HG02840 (cell line): ENCODE measurements around the gene DOP1A.

ENCODE experiments used
- ATAC-seq: cut with Tn5 transposase; IDR thresholded peaks from one replicate; pipeline ENCODE4 v1.9.1; 2021; ENCODE audit warnings: mild to moderate bottlenecking, moderate library complexity, moderate number of reproducible peaks; ENCODE audit not compliant: unreplicated experiment, low FRiP score

DOP1A gene, protein sequence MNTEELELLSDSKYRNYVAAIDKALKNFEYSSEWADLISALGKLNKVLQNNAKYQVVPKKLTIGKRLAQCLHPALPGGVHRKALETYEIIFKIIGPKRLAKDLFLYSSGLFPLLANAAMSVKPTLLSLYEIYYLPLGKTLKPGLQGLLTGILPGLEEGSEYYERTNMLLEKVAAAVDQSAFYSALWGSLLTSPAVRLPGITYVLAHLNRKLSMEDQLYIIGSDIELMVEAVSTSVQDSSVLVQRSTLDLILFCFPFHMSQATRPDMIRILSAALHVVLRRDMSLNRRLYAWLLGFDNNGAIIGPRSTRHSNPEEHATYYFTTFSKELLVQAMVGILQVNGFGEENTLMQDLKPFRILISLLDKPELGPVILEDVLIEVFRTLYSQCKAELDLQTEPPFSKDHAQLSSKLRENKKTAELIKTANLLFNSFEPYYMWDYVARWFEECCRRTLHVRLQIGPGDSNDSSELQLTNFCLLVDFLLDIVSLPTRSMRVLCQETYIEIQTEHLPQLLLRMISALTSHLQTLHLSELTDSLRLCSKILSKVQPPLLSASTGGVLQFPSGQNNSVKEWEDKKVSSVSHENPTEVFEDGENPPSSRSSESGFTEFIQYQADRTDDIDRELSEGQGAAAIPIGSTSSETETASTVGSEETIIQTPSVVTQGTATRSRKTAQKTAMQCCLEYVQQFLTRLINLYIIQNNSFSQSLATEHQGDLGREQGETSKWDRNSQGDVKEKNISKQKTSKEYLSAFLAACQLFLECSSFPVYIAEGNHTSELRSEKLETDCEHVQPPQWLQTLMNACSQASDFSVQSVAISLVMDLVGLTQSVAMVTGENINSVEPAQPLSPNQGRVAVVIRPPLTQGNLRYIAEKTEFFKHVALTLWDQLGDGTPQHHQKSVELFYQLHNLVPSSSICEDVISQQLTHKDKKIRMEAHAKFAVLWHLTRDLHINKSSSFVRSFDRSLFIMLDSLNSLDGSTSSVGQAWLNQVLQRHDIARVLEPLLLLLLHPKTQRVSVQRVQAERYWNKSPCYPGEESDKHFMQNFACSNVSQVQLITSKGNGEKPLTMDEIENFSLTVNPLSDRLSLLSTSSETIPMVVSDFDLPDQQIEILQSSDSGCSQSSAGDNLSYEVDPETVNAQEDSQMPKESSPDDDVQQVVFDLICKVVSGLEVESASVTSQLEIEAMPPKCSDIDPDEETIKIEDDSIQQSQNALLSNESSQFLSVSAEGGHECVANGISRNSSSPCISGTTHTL (N-terminal part only)

DNA sequence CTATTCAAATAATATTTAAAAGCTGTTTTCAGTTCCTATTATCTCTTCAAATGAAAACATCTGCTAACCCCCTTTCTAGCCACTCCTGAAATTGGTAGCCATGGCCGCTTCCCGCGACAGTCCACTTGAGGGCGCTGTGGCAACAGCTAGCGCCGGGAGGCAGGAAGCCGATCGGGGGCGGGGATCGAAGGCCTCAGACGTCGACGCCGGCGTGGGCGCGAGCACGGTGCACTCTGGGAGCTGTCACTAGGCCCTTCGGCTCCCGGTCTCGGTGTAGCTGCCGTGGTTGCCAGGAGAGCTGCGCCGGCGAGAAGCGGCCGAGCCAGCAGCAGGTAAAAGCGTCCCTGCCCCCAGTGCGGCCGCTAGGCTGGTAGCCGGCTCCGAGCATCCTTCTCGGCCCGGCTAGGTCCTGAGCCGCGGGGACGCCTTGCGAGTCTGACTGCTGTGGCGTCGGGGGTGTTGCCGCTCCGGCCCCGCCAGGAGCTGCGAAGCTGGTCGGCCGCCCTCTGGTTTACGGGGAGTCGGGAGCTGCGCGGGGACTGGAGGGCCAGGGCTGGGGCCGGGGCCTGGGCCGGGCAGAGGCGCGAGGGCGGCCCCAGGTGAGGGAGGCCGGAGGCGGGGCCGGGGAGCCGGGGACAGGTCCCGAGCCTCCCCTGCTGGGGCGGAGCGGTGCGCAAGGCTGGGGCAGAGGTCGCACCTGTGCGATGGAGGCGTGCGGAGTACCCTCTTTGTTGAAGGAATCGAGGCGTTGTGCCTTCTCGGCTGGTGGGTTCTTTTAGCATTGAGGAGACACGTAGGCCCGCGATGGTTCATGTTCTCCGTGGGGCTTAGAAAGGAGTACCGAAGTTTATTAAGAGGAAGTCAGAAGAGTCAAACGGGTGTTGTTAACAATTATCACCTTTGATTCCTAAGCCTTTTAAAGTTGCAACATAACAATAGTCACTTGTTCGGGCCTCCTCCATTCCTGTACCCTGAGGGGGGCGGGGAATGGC lies at the start of gene DOP1A:
TSS of gene DOP1A (plus strand) at position 224 of the 992 bp plus-strand sequence. CDS start 29,307 bp downstream, outside the sequence.
- ATAC-seq = peak; percentile 89

DNA sequence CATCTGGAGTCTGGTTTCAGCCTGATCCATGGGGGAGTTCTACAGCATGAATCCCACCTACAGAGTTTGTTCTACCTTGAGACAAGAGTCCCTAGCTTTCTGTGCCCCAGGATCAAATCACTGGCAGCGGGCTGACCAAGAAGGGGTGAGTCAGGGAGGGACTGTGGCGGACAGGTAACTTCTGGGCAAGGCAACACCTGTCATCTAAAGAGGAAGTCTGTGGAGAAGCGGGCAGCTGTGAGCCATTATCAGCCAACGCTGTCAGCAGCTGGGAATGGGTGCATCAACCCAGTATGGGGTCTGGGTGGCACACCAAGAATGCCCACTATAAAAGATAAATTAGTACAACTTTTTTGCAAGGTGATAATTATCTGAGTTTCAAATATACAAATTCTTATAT lies 47.7 kb upstream of the DOP1A start:
- no peak for ATAC-seq

DNA sequence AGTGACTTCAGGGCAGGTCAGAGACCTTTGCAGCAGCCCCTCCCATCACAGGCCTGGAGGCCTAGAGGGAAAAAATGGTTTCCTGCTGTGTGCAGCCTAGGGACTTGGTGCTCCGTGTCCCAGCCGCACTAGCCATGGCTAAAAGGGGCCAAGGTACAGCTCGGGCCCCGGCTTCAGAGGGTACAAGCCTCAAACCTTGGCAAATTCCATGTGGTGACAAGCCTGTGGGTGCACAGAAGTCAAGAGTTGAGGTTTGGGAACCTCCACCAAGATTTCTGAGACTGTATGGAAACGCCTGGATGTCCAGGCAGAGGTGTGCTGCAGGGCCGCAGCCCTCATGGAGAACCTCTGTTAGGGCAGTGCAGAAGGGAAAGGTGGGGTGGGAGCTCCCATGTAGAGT lies 35.8 kb upstream of the DOP1A start:
- no peak for ATAC-seq

DNA sequence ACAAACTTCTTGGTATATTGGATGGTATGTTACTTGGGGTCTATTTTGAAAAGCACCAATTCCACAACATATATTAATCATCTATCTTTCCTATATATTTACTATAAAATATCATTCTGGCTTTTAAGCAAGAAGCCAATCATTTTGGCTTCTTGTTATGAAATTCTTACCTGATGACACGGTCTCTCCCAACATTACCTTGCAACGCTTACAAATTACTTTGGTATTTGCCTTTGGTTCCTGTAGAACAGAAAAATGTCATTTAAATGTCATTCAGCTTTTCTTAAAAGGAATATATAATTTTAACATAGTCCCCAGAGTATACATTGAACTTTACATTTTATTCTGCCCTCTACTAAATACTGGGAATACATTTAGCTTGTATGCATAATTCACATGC lies 29.2 kb upstream of the DOP1A start:
- no peak for ATAC-seq

DNA sequence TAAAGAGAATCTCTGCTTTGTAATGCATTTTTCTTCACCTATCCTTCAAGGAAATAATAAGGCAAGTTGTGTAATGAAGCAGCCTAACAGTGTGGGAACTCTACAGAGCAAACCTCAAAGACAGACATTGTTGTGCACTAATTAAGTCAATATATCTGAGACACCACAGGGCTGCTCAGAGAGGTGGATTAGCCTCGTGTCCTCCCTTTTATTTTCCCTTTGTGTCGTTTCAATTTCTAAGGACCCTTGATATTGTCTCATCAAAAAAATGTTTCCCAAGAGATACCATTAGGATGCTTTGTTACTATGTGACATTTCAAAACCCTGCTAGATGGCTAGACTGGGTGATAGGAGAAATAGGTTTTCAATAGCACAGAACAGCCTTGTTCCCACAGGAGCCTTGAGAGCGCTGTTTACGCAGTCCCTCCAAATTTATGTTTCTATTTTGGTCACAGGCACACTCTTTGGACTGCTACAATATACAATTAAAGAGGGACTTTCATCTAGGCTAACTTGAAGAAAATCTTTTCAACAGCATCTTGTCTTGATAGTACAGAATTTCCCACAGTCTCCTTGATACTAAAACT lies 24.9 kb upstream of the DOP1A start:
- no peak for ATAC-seq

DNA sequence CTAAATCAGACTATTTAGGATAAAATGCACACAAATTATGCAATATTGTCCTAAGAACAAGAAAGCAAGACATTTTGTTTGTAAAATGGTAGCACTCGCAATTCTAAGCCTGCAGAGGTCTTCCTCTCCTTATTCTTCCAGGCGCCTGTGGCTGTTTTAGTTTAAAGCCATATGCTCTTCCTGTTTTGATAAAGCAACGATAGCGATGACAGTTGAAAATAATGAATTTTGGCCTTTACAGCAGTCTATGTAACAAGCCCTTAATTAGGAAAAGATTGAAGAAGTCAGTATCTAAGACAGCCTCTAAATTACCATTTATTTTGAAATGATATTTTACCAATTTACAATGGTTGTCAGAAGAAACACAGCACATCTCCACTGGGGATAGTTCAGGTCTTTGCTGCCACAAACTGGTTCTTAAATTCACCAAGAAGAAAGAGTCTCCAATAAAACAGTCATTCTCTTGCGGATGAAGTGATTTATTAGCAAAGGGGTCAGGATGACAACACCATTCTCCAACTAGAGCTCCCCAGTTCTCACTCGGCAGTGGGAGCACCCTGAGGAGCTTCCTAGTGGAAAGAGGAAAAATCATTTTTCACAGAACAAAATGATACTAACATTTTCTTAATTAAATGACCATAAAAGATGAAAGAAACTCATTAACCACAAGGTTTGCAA lies 23.2 kb upstream of the DOP1A start:
- no peak for ATAC-seq

DNA sequence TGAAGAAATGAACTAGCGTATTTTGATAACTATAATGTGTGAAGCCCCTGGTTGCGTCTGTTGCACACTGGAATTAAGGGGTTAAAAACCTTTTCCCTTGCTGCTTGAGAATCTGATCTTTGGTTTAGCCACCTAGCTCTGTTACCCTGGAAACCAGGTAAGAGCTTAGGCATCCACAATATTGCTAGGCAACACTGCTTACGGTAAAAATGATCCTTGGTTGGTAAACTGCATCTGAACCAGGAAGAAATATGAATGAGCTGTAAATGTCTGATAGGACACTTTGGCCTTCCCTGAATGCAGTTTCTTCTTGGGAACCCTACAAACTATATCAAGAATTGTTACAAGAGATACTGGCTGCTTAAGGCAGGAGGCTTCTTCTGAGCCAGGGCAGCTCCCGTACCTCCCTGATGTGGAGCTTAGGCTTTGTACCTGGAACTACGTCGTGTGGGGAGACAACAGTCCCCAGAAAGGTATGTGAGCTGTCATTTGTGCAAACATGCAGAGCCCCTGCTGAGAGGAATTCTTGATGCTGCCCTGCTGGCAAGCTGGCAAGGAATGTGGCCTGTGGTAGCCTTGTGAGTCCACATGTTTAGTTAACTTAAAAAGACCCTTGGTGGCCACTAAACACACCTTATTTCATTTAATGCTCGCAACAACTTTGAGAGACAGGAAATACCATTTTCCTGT lies 20.3 kb upstream of the DOP1A start:
- no peak for ATAC-seq

DNA sequence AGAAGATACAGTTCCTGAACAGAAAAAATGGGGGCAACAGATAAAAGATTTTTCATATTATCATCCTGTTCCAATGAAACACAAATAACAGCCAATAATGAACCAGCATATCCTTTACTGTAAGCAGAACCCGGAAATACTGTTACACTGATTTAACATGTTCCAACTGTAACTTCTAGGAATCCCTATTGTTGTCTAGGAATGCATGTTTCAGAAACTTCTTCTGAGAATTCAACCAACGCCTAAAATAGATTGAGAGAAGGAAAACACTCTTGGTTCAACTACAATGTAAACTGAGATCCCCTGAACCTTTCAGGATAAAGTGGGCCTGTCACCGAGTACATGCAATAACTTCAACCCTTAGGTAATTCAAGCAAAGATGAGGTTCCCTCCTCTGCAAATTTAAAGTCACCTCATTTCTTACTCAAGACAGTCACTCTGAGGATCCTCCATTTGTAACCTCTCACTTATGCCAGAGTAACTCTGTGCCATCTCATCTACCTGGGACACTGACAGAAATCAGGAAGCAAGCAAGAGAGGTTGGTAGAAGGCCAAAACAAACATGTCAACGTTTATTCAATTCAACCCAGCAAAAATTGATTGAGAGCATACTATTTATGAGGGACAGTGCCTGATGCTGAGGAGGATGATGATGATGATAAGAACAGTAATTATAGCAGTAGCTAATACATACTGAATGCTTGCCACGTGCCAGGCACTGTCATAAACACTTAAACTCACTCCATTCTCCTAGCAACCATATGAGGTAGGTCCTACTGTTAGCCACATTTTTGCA lies 15.9 kb upstream of the DOP1A start:
- no peak for ATAC-seq

DNA sequence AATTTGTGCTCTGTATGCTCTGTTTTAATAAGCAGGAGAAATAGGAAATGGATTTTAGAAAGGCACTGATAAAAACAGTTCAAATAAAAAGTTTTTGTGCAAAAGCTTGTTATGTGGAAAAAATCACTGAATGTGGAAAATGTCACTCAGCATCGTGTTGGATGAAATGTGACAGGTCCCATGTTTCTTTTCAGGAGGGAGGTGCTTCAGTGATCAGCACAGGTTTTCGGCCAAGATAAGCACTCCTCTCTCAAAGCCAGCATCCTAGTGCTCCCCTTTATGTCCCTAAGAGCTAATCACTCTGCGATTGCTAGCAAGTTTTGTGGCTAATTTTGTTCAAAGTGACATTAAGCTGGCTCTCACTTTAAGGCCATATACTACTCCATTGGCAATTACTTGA lies 13.8 kb upstream of the DOP1A start:
- ATAC-seq = no peak

DNA sequence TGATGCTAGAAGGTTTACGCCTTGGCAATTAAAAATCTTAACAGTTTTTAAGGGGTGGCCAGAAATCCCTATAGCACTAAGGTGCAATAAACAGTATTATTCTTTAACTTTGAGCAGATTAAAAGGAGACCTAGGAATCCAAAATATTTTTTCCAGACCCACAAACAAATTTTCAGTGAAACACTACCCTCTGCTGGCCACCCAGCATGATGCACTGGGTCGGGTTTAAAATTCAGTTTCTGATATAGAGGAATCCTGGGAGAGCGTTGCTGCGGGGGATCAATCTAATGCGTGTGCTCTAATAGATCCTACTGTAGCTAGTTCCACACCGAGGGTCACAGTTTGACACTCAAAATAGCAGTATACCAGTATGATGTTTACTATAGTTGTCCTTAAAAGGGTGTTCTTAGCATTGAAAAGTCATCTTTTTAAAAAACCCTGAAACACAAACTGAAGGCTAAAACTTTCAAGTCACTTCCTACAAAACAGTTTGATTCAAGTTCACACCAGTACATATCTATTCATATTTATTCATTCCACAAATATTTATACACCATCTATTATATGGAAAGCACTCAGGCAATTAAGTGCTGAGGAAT lies 12.0 kb upstream of the DOP1A start:
- ATAC-seq = no peak

DNA sequence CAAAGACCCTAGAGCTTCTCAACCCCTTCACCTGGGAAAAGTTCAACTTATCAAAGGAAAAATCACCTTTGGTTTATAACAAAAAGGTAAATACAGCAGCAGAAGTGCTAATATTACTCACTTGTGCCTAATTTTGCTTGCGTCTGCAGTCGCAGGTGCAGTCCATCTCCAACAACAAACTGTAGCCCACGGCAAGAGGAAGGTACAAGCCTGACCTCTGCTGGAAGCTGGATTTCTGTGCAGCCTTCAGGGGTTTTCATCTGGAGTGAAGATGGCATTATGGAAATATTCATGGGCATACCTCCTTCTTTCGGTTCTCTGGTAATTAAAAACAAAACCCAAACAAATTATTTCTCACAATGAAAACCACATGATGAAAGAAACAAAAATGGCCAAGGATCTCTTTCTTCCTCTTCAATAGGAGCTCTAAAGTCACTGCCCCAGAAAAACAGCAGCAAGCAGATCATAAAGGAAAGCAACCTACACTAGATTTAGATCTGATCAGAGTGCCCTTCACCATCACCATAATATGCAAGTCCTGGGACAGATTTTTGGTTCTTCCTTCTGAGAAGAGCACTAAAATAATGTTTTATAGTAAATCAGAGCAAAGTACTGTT lies 9.7 kb upstream of the DOP1A start:
- ATAC-seq = no peak

DNA sequence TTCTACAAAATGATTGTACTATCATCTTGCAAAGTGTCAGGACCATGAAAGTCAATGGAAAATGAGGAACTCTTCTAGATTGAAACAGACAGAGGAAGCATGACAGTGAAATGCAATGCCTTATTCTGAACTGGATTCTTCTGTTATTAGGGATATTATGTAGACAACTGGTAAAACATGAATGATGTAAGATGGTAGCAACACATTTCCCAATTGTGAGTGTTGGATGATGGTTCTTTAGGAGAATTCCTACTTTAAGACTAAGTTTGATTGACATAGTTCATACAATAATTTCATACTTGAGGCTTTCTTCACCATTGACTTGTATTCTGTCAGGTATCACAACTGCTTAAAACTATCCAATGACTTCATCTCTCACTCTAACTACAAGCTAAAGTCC lies 6.3 kb upstream of the DOP1A start:
- ATAC-seq = no peak

DNA sequence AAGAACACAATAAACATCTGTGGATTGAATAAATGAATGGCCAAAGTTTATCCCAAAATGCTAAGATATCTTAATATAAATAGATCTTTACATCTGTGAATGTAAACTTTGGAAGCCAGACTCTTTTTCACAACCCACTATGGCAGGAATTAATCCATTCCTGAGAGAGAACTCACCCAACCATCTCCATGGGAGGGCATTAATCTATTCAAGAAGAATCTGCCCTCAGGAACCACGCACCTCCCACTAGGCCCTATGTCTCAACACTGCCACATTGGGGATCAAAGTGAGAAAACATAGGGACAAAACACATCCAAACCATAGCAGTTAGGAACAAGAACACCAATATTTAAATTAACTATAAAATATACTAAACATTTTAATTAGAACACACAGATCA lies 5.2 kb upstream of the DOP1A start:
- no peak for ATAC-seq

DNA sequence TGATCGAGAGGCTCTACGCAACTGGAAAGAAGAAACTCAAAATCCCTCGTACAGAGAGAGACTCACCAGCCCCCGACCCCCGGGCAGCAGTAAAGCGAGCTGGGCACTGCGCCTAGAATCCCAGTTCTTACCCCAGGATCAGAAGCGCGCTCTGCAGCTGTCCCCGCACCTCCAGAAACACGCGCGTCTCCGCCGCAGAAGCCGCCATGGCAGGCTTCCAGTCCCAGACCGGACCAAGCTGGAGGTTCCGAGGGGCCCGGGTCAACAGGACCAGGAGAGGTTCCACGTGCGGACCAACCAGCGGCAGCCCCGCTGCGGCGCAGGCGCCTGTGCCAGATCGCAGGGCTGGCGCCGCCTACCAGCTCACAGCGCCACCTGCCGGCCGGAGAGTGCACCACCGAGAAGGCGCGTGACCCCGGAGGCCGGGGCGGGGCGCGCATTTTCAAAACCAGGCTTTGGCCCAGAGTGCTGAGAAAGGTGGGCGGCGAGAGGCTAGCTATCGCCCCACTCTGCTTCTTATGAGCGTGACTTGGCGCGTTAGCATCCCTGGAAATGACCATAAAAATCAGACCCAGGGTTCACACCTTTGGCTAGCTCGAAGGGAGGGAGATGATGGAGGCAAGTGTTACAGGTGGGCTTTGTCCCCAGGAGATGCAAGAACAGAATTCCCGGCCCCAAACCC lies 1.8 kb upstream of the DOP1A start, which contains the start of gene UBE3D:
TSS of gene UBE3D (minus strand) at position 331 of the 682 bp plus-strand sequence. CDS start at position 208, 123 bp downstream.
- peak; percentile 59 for ATAC-seq

DNA sequence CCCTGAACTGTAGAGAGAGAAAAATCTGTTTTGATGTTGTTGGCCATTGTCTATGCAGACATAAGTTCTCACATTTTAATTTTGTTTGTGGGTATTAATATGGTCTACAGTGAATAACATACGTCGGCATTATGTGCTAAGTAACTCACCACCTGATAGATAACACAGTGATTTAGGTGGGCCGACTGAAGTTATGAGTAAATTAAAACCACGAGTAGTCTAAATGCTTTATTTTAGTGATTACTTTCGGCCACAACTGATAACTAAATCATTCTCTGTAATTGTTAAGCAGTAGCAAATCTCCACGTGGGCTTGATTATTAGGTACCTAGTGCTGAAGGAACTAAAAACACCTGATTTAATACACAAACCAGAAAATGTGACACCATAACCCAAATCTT lies 1.1 kb downstream of the DOP1A start:
- ATAC-seq = no peak

DNA sequence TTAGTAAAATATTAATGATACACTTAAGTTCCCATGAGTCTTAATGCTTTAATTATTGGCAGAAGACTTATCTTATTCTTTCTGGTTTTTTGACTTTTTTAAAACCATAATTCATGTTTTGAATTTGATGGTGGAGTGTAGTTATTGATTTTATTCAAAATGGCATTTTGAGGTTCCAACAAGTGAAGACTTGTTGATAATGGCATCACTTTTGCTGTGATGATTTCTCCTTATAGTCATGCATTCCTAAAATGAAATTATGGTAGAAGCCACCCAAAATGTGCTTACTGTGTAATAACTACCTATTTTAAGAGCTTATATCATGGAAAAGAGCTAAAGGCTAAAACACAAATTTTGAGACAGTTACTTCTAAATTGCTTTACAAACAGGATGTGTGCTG lies 2.2 kb downstream of the DOP1A start:
- no peak for ATAC-seq
